Sciatic nerve (tissue), 2 donors: Measurements from ENCODE around the gene NKAPL. TPM values are rescaled to one million over a fixed set of nuclear protein-coding genes. Genes with fewer than 3 reads are reported as not detected.
"Not testable (repeated sequence)": the region's sequence is repeated elsewhere in the genome, so short reads cannot be mapped to it uniquely, and the experiment has no call there.

Experiments
- ATAC-seq: fragments of 200-7000 bp; cut with Tn5 transposase; one replicate; pipeline ENCODE4 v1.9.1; 2020; ENCODE audit warnings: mild to moderate bottlenecking, moderate library complexity
- DNase-seq: peaks from one replicate; pipeline ENCODE4 v3.0.0-alpha.2; 2020; ENCODE audit warnings: low spot score
- intact Hi-C: fragments of 100-400 bp; cut with DNase I; formaldehyde crosslinking; loops from one replicate; pipeline ENCODE4 v1.14.2; 2022
- total RNA-seq: library from RNA; stranded (reverse); fragmentation: NEBNext Ultra II Directional; extraction: Animal tissue kit (Norgen Biotek cat#: 25700); gene quantifications from one replicate; pipeline ENCODE4 v1.2.1, GENCODE V29; 2021
- donor health status: DM: no; HTN: no; CAD: no.
- donor health status: DM: no; HTN: no; CAD: no.

Gene NKAPL
- total RNA-seq, 1 donor from 2014 or later, result 2.9 TPM

DNA sequence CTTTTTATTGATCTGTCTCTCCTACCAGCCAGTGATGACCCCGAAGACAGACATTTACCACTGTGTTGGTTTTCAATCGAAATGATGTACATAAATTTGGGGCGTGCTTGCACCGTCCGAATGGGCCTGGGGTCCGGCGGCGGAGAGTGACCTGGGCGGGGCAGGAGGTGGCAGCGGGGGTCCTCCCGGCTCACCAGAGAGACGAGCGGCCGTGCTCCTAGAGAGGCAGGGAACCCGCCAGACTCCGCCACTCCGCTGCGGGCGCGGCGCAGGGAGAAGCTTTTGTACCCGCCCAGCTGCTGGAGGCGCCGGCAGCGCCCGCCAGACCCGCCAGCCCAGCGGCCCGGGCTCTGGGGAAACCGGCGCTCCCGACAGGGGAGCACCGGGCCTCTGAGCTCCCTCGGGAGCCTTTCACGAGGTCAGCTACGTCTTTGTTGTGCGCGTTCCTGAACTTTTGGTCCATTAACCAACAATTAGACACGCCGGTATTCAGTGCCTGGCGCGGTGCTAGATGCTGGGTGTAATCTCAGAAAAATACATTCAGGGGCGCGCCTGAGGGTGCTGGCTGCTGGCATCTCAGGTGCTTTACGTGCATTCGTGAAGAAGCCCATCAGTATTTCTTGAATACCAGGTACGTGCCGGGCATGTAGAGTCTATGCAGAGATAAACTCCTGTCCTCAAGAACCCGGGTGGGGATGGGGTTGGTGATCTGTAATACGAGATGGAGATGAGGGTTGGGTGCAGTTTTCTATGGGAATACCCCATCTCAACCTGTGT, 22.4 kb downstream of the NKAPL start, which contains the start of gene PGBD1:
PGBD1 (plus strand) TSS at position 285 of the 777 bp plus-strand sequence. CDS start 2,242 bp downstream, outside the sequence.
- ATAC-seq (peak; percentile 88), DNase-seq (peak; percentile 73)
- intact Hi-C loops, result no loop called here

DNA sequence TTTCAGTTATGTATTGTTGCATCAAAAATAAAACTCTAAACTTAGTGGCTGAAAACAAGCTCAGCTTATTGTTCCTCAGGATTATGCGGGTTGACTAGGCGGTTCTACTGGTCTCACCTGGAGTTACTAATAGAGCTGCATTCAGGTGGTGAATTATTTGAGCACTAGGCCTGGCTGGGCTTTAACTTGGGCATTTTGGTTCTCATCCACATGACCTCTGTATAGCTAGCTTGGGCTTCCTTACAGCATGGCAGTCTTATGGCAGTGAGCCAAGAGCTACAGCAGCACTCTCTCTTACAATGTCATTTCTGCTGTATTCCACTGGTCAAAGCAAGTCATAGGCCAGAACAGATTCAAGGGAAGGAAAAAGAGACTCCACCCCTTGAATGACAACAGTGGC, 23.8 kb downstream of the NKAPL start:
- ATAC-seq, result no peak
- intact Hi-C loops, result no loop called here
- no peak for DNase-seq

DNA sequence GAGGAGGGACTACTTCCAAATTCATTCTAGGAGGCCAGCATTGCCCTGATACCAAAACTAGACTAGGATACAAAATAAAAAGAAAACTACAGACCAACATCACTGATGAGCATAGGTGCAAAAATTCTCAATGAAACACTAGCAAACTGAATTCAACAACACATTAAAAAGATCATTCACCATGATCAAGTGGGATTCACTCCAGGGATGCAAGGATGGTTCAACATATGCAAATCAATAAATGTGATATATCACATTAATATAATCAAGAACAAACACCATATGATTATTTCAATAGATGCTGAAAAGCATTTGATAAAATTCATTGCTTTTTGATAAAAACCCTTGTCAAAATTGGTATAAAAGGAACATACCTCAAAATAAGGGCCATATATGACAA, 32.5 kb downstream of the NKAPL start:
- ATAC-seq, result no peak
- no peak for DNase-seq
- intact Hi-C loops, result no loop called here

DNA sequence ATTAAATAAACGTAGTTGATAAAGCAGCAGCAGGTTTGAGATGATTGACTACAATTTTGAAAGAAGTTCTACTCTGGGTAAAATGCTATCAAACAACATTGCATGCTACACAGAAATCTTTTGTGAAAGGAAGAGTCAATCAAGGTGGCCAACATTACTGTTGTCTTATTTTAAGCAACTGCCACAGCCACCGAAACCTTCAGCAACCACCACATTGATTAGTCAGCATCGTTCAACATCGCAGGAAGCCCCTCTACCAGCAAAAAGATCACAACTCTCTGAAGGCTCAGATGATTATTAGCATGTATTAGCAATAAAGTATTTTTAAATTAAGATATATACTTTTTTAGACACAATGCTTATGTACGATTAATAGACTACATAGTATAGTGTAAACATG, 36.2 kb downstream of the NKAPL start:
- DNase-seq (no peak), ATAC-seq (no peak)
- intact Hi-C loops, result no loop called here

- no peak for DNase-seq
- intact Hi-C loops, result no loop called here
- ATAC-seq, result no peak
These were observed 37.5 kb downstream of the NKAPL start for GRCh38 chr6:28296520-28297060.

DNA sequence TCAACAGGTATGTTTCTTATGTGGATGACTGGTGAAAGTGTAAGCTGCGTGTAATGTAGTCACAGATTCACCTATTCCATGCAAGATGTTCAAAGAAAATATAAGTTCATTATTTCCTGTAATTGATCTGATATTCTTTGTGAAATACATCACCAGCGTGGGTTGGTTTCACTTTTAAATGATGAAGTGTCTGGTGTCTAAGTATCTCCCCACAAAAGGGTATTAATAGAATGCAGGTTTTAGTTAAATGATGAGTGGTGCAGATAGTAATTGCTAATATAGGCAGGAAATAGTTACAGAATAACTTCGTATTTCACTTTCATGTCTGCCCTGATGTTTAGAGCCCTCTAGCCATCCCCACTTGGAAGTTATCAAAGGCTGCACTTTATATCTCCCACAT, 44.5 kb downstream of the NKAPL start:
- DNase-seq, result no peak
- intact Hi-C loops, result no loop called here

DNA sequence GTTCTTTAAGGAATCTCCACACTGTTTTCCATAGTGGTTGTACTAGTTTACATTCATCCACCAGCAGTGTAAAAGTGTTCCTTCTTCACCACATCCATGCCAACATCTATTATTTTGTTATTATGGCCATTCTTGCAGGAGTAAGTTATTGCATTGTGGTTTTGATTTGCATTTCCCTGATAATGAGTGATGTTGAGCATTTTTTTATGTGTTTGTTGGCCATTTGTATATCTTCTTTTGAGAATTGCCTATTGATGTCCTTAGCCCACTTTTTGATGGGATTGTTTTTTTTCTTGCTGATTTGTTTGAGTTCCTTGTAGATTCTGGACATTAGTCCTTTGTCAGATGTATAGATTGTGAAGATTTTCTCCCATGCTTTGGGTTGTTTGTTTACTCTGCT, 47.3 kb downstream of the NKAPL start:
- intact Hi-C loops, DNase-seq, ATAC-seq: not testable (repeated sequence)

More for the DNA sequence above, 44.5 kb downstream of the NKAPL start:
- no peak for ATAC-seq

Other genes with a start within 250 kb of the NKAPL start
- 1.2 TPM for gene ZNF165, start 178.7 kb upstream of the NKAPL start, total RNA-seq
- gene ZSCAN16, start 134.7 kb upstream of the NKAPL start, total RNA-seq, result 4.1 TPM
- 31.9 TPM for gene ZKSCAN8, start 117.4 kb upstream of the NKAPL start, total RNA-seq
- gene ZSCAN9, start 34.0 kb upstream of the NKAPL start, total RNA-seq, result 17.3 TPM
- gene ZKSCAN4, start 7.0 kb upstream of the NKAPL start, total RNA-seq, result 5.4 TPM
- 19.3 TPM for gene ZSCAN26, start 7.8 kb downstream of the NKAPL start, total RNA-seq
- gene PGBD1, start 22.3 kb downstream of the NKAPL start, total RNA-seq, result 4.9 TPM
- gene ZSCAN31, start 76.9 kb downstream of the NKAPL start, total RNA-seq, result 17.4 TPM
- 7.8 TPM for gene ZKSCAN3, start 90.7 kb downstream of the NKAPL start, total RNA-seq
- gene ZSCAN12, start 140.4 kb downstream of the NKAPL start, total RNA-seq, result 7.3 TPM
- gene ZSCAN23, start 184.2 kb downstream of the NKAPL start, total RNA-seq, result 6.5 TPM